GM12878 (cell line): Measurements from ENCODE around the gene NOVA1. TPM values are rescaled to one million over a fixed set of nuclear protein-coding genes. Genes with fewer than 3 reads are reported as not detected.

ENCODE experiments used
- ATAC-seq: fragments of 200-7000 bp; cut with Tn5 transposase; 3 replicates; pipeline ENCODE4 v1.9.1; 2020; ENCODE audit warnings: mild to moderate bottlenecking, moderate library complexity
- BruUV-seq: library from RNA; stranded (reverse); fragments of 400-500 nt; replicated peaks from 2 replicates; lab custom pipeline; 2021; lab: Mats Ljungman, UMichigan
- CTCF ChIA-PET: fragments of 300-600 bp; sonication (Branson Sonifier 250); formaldehyde crosslinking; extraction: SDS; loops from one replicate; lab custom pipeline; 2021; ENCODE audit warnings: inconsistent platforms; lab: Yijun Ruan, JAX
- POLR2A ChIA-PET: fragments of 350-600 bp; formaldehyde crosslinking; extraction: SDS; loops from one replicate; lab custom pipeline; 2021; ENCODE audit warnings: inconsistent platforms; lab: Charles Lee
- RAD21 ChIA-PET: fragments of 300-600 bp; sonication (Branson Sonifier 250); formaldehyde crosslinking; loops from one replicate; lab custom pipeline; 2023; ENCODE audit warnings: antibody characterized with exemption; ENCODE audit not compliant: unreplicated experiment; lab: Charles Lee
- SMC1A ChIA-PET: fragments of 300-600 bp; sonication (Branson Sonifier 250); formaldehyde crosslinking; loops from one replicate; lab custom pipeline; 2023; ENCODE audit not compliant: unreplicated experiment, uncharacterized antibody; lab: Charles Lee
- DNase-seq: peaks from one replicate; pipeline ENCODE4 v3.0.0-alpha.2; 2011; ENCODE audit warnings: low read depth, low spot score
- FAIRE-seq: peaks from 3 replicates; lab custom pipeline; 2011; peaks lifted over from hg19 to GRCh38; lab: Jason Lieb, UNC
- H2AFZ ChIP-seq: 2 replicates; pipeline ENCODE4 v1.6.0; 2011; ENCODE audit warnings: low read depth, low read length, control low read depth; ENCODE audit not compliant: control insufficient read depth
- H3K27ac ChIP-seq: 2 replicates; pipeline ENCODE4 v1.5.1; 2011; ENCODE audit warnings: control low read depth; ENCODE audit not compliant: control insufficient read depth, insufficient read depth
- H3K27me3 ChIP-seq, 2 experiments: replicated peaks in 1 of 2; 2 replicates each; pipeline versions ENCODE4 v1.6.0 to v1.6.1; 2011; ENCODE audit warnings: low read length in 1 of 2; ENCODE audit not compliant: control insufficient read depth in 2 of 2, insufficient read depth in 2 of 2
- H3K36me3 ChIP-seq, 2 experiments: 2 replicates each; pipeline ENCODE4 v1.5.1; 2011; ENCODE audit warnings: low read length in 1 of 2; ENCODE audit not compliant: control insufficient read depth in 2 of 2, insufficient read depth in 2 of 2
- H3K4me1 ChIP-seq: 2 replicates; pipeline ENCODE4 v1.6.1; 2011; ENCODE audit warnings: mild to moderate bottlenecking, low read length, moderate library complexity, mixed read lengths; ENCODE audit not compliant: control insufficient read depth, insufficient read depth
- H3K4me2 ChIP-seq: 2 replicates; pipeline ENCODE4 v1.6.0; 2011; ENCODE audit warnings: control low read depth; ENCODE audit not compliant: control insufficient read depth, insufficient read depth
- H3K4me3 ChIP-seq: fragments of 200-600 bp; sonication (generic); 2 replicates; pipeline ENCODE4 v1.5.1; 2016
- H3K79me2 ChIP-seq: 2 replicates; pipeline ENCODE4 v1.6.0; 2011; ENCODE audit warnings: low read length; ENCODE audit not compliant: control insufficient read depth, insufficient read depth
- H3K9ac ChIP-seq: 2 replicates; pipeline ENCODE4 v1.8.0; 2011; ENCODE audit warnings: low read length, control low read depth, mixed read lengths; ENCODE audit not compliant: control insufficient read depth, insufficient read depth
- H3K9me3 ChIP-seq: replicated peaks from 3 replicates; pipeline ENCODE4 v1.5.1; 2011; ENCODE audit warnings: mild to moderate bottlenecking, low read length; ENCODE audit not compliant: control insufficient read depth, insufficient read depth
- H4K20me1 ChIP-seq: 2 replicates; pipeline ENCODE4 v1.6.0; 2011; ENCODE audit not compliant: control insufficient read depth, insufficient read depth
- BMI1 ChIP-seq: fragments of 450-650 bp; IDR thresholded peaks from 2 replicates; pipeline ENCODE4 v1.6.1; 2016; ENCODE audit warnings: mild to moderate bottlenecking, moderate library complexity, borderline replicate concordance
- CEBPB ChIP-seq, 2 experiments: fragments of 150-350 bp in 1 of 2; IDR thresholded peaks; 2 replicates each; pipeline ENCODE4 v1.6.1; 2012 to 2014; ENCODE audit warnings: low read depth in 2 of 2, low read length in 2 of 2, borderline replicate concordance in 1 of 2, inconsistent platforms in 1 of 2
- E2F8 ChIP-seq: fragments of 450-650 bp; IDR thresholded peaks from 2 replicates; pipeline ENCODE4 v1.6.1; 2018; ENCODE audit warnings: mild to moderate bottlenecking, low read depth, moderate library complexity; ENCODE audit not compliant: partially characterized antibody
- KAT2A ChIP-seq: conservative IDR thresholded peaks from 2 replicates; pipeline ENCODE4 v1.6.1; 2011; ENCODE audit warnings: low read depth, low read length; ENCODE audit not compliant: control insufficient read depth
- MXI1 ChIP-seq: fragments of 150-350 bp; IDR thresholded peaks from 2 replicates; pipeline ENCODE4 v1.6.1; 2011; ENCODE audit warnings: low read depth, mild to moderate bottlenecking, inconsistent platforms, low read length, improper control_type of control experiment
- NFXL1 ChIP-seq: fragments of 450-650 bp; IDR thresholded peaks from 2 replicates; pipeline ENCODE4 v1.6.1; 2017; ENCODE audit warnings: antibody characterized with exemption, mild to moderate bottlenecking, borderline replicate concordance
- NFYA ChIP-seq: IDR thresholded peaks from 2 replicates; pipeline ENCODE4 v1.6.1; 2011; ENCODE audit warnings: low read depth, mild to moderate bottlenecking, low read length, improper control_type of control experiment, borderline replicate concordance
- SREBF2 ChIP-seq: IDR thresholded peaks from 2 replicates; pipeline ENCODE4 v1.6.1; 2012; ENCODE audit warnings: mild to moderate bottlenecking, low read length
- WGBS: methylation state at CpG from one replicate; pipeline ENCODE4 v1.1.6; 2016; ENCODE audit warnings: low lambda C conversion rate; ENCODE audit not compliant: insufficient replicate concordance, insufficient coverage; ENCODE audit errors: missing lambda C conversion rate; 5-methylcytosine and 5-hydroxymethylcytosine counted together
- in situ Hi-C: fragments of 300-500 bp; cut with MboI; formaldehyde crosslinking; loops from 9 replicates; pipeline ENCODE4 v1.14.3; 2018; ENCODE audit warnings: mixed read lengths
- intact Hi-C: fragments of 100-400 bp; cut with micrococcal nuclease; formaldehyde crosslinking; loops from one replicate; pipeline ENCODE4 v1.14.2; 2022; ENCODE audit not compliant: unreplicated experiment
- polyA plus RNA-seq, 11 experiments: library from polyadenylated mRNA; depleted of rRNA in 4 of 11; unstranded in 6 of 11; stranded (reverse) in 5 of 11; fragments of >200 nt; fragmentation: Nextera tagmentation in 4 of 11; fragmentation: Illumina TruSeq in 1 of 11; extraction: Ambion mirVana in 4 of 11; extraction: Trizol in 1 of 11; gene quantifications; 1 replicate in 1 of 11; 2 replicates in 10 of 11; pipeline versions ENCODE4 v1.2.1 to v1.2.3, GENCODE V29; 2011 to 2016; ENCODE audit warnings: inconsistent platforms in 2 of 11, missing spikeins in 2 of 11, low read depth in 1 of 11
- total RNA-seq, 4 experiments: library from RNA; depleted of rRNA in 3 of 4; stranded (reverse); fragments of >200 nt in 3 of 4; fragmentation: Illumina TruSeq in 1 of 4; extraction: Trizol in 1 of 4; gene quantifications; 2 replicates each; pipeline versions ENCODE4 v1.2.1 to v1.2.3, GENCODE V29; 2013 to 2021

The NOVA1 gene
- total and polyA plus RNA-seq, 10 of the 15 experiments (the other 5 are each of a cell fraction or from before 2014, with no cell fraction given): 0.05 to 0.41 TPM; not detected in 8

- Histone ChIP-seq H4K20me1 (no peaks in the 10 kb centered on the region), H3K9ac (no peak overlapping the region), H3K4me2 (no peak overlapping the region), H3K9me3 (no peaks in the 10 kb centered on the region), H3K27me3 (no peaks in the 10 kb centered on the region), H2AFZ (no peak overlapping the region), H3K27ac (no peak overlapping the region), H3K79me2 (no peaks in the 10 kb centered on the region), H3K36me3 (no peaks in the 10 kb centered on the region), H3K4me3 (no peak overlapping the region)
- ChIA-PET SMC1A (no interaction called here), CTCF (no interaction called here)
- FAIRE-seq: no peak
- intact Hi-C loops: no loop called here
- WGBS: 0% methylated on average over 2 of the region's 2 CpGs
- BruUV-seq: no TSS peak
- TF ChIP-seq CEBPB (IDR thresholded peaks at IDR 0.05; ENCODE audit: borderline replicate concordance in 1 of 2, low read depth in 2 of 2, low read length in 2 of 2) (no peak), MXI1 (no peak), NFYA (no peak), SREBF2 (no peak), NFXL1 (no peak), E2F8 (no peak), BMI1 (no peak), KAT2A (no peak)
- TF ChIP-seq, all 136 proteins: peak for 0
- ChIA-PET RAD21 (no interaction called here), POLR2A (no interaction called here)
- H3K4me1 ChIP-seq: no peaks in the 10 kb centered on the region
- in situ Hi-C loops: no loop called here
- DNase-seq (no peak), ATAC-seq (no peak)
Observed at GRCh38 chr14:26424537-26424936, 173.3 kb downstream of the NOVA1 start.
